ENCODE measurements around the gene FAM131C. TPM values are rescaled to one million over a fixed set of nuclear protein-coding genes. Genes with fewer than 3 reads are reported as not detected.
"Not testable (repeated sequence)": the region's sequence is repeated elsewhere in the genome, so short reads cannot be mapped to it uniquely, and the experiment has no call there.

Gene FAM131C
- total RNA-seq, 2 experiments from 2014 or later = 5.1 to 5.6 TPM

DNA sequence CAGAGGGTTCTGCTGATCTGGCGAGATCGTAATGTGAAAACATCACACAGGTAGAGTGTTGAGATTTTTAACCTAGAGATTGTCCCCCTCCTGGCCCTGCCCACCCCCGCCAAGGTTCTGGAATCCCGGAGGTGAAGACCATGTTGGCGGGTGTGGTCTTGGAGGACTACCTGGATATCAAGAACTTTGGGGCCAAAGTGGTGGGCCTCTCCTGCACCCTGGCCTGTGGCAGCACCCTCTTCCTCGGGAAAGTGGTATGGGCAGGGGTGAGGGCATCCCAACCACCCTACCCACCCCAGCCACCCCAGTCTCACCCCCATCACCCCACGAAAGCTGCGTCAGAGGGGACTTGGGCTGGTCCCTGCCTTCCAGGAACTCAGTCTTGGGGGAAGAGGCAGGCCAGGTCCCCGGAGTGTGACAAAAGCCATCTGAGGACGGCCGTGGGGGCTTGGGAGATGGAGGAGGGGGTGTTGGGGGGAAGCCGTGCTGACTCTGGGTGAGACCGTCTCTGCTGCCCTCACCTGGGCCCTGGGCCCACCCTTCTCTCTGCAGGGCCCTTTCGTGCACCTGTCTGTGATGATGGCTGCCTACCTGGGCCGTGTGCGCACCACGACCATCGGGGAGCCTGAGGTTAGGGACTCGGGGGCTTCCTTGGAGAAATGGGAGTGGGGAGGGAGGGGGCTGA, 25.5 kb downstream of the FAM131C start:
- Mint-ChIP-seq H3K36me3 (ENCODE audit: low read depth) (no peaks in the 10 kb centered on the region), H3K4me3 (no peak overlapping the region), H3K9me3 (no peaks in the 10 kb centered on the region), H3K27ac (no peak overlapping the region), H3K4me1 (no peaks in the 10 kb centered on the region), H3K27me3 (peaks cover 9% of the 10 kb centered on the region)
- DNase-seq = no peak
- CTCF ChIA-PET = interaction anchor here (1.3 kb wide), 1 partner anchor 35 kb away, joined by 4 read pairs; no protein-coding TSS in a partner anchor
- POLR2A ChIA-PET = interaction anchor here (1.2 kb wide), 1 partner anchor 99 kb away, joined by 3 read pairs; no protein-coding TSS in a partner anchor

DNA sequence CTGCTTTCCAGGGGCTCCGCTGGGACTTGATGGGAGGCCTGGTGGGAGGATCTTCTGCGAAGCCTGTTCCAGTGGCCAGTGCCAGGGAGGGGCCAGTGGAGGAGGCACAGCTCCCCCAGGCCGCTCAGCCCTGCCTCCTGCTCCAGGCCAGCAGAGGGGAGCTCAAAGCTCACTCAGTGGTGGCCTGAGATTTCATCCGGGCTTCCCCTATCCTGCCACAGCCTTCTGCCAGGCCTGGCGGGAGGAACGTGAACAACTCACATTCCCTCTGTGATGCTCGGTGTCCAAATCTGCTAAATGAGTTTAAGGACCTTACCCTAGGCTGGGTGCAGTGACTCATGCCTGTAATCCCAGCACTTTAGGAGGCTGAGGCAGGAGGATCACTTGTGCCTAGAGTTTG, 26.6 kb downstream of the FAM131C start:
- Mint-ChIP-seq H3K27me3 (peaks cover 9% of the 10 kb centered on the region), H3K4me3 (no peak overlapping the region), H3K9me3 (no peaks in the 10 kb centered on the region), H3K36me3 (ENCODE audit: low read depth) (no peaks in the 10 kb centered on the region), H3K4me1 (no peaks in the 10 kb centered on the region), H3K27ac (no peak overlapping the region)
- no peak for DNase-seq
- POLR2A ChIA-PET = interaction anchor here (1.2 kb wide), 1 partner anchor 98 kb away, joined by 3 read pairs; no protein-coding TSS in a partner anchor
- CTCF ChIA-PET = interaction anchor here (1.3 kb wide), 1 partner anchor 36 kb away, joined by 4 read pairs; no protein-coding TSS in a partner anchor

DNA sequence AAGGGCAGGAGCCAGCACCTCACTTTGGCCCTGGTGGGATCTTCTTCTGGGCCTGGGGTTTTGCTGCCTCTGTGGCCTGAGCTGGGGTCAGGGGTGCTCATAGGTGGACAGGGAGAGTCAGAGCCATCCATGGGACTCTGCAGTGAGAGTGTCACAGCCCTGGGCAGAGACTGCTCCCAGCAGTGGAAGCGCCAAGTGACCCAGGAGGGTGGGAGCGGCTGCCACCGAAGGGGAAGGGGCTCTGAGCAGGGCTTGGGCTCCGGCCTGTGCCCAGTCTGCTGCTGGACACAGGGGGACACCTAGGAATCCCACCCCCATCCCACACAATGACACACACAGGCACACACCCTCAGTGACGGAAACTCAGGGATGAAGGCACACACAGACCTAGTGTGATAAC, 29.5 kb downstream of the FAM131C start:
- H3K9me3 Mint-ChIP-seq = no peaks in the 10 kb centered on the region
- CTCF ChIA-PET = interaction anchor here (1.4 kb wide), 1 partner anchor 229 kb away, joined by 4 read pairs; no protein-coding TSS in a partner anchor
- H3K27me3 Mint-ChIP-seq = peaks cover 13% of the 10 kb centered on the region
- H3K27ac Mint-ChIP-seq = no peak overlapping the region
- POLR2A ChIA-PET = interaction anchor here (0.6 kb wide), 1 partner anchor 515 kb away, joined by 4 read pairs; no protein-coding TSS in a partner anchor
- H3K36me3 Mint-ChIP-seq (ENCODE audit: low read depth) = no peaks in the 10 kb centered on the region
- H3K4me3 Mint-ChIP-seq = no peak overlapping the region
- H3K4me1 Mint-ChIP-seq = no peaks in the 10 kb centered on the region
- no peak for DNase-seq

DNA sequence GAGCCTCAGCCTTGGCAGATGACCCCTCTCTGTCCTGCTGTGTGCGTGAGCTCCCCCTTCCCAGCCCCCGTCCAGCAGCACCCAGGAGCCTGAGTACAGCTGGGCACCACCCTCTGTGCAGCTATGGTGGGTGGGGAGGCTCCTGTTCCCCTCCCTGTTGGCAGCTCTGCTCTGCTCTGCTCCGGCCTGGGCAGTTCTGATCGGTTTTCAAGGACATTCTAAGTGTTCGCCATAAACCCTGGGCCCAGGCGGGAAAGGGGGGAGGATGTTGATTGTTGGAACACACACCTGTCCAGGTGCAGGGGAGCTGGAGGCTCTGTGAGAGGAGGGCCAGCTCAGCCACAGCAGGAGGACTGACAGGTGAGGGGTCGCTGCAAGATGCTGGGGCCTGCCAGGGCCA, 29.9 kb downstream of the FAM131C start, which contains the start of gene CLCNKB:
Gene CLCNKB, plus strand, starts transcription at position 262 of the 400 bp plus-strand sequence. CDS start 711 bp downstream, outside the sequence.
- H3K27me3 Mint-ChIP-seq = peaks cover 13% of the 10 kb centered on the region
- no peaks in the 10 kb centered on the region for H3K36me3 Mint-ChIP-seq (ENCODE audit: low read depth)
- no peak within 1 kb of the TSS for H3K4me3 Mint-ChIP-seq
- ChIA-PET CTCF (interaction anchor here (1.1 to 1.4 kb wide), 2 partner anchors 33 to 228 kb away, joined by 3 to 4 read pairs; no protein-coding TSS in a partner anchor), POLR2A (interaction anchor here (0.6 kb wide), 1 partner anchor 515 kb away, joined by 4 read pairs; no protein-coding TSS in a partner anchor)
- no peak within 1 kb of the TSS for H3K27ac Mint-ChIP-seq
- no peaks in the 10 kb centered on the region for H3K9me3 Mint-ChIP-seq
- DNase-seq = no peak
- H3K4me1 Mint-ChIP-seq = no peaks in the 10 kb centered on the region

DNA sequence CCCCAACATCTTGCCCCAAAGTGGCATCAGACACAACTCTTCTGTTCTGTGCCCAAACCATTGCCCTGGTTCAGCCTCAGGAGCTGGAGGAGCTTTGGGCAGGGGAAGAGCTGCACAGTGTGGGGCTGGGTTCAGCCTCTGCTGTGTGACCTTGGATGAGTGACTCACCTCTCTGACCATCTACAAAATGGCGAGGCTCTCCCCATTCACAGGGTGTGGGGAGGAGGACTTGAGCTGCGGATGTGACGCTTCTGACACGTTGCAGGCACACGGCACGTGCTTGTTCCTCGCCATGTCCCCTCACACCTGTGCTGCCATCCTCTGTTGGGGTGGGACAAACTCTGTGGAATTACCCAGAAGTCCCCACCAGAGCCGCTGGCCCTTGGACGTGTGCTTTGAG, 30.8 kb downstream of the FAM131C start:
- CTCF ChIA-PET = interaction anchor here (1.1 kb wide), 1 partner anchor 33 kb away, joined by 3 read pairs; no protein-coding TSS in a partner anchor
- POLR2A ChIA-PET; H3K4me1 Mint-ChIP-seq; H3K9me3 Mint-ChIP-seq; H3K4me3 Mint-ChIP-seq; DNase-seq; H3K36me3 Mint-ChIP-seq (ENCODE audit: low read depth); H3K27ac Mint-ChIP-seq: not testable (repeated sequence)
- peaks cover 13% of the 10 kb centered on the region for H3K27me3 Mint-ChIP-seq

DNA sequence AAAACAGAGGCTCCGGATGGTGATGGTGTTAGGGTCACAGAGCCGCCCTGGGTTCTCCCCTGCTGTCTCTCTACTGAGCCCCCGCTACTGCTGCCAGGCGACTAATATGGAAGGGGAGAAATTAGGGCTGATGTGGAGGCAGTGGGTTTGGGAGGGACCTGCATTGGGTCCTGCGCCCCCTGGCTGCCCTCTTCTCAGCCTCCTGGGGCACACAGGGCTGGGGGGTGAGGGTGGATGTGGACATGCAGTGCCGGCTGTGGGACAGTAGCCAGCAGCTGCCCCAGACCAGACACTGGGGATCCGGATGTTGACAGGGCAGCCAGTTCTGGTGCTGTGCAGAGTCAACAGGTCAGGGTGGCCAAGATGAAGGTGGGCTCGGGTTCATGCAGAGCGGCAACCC, 31.4 kb downstream of the FAM131C start:
- Mint-ChIP-seq H3K4me3 (no peak overlapping the region), H3K9me3 (no peaks in the 10 kb centered on the region), H3K27ac (no peak overlapping the region), H3K27me3 (peaks cover 9% of the 10 kb centered on the region), H3K36me3 (ENCODE audit: low read depth) (no peaks in the 10 kb centered on the region), H3K4me1 (no peaks in the 10 kb centered on the region)
- ChIA-PET POLR2A (no interaction called here), CTCF (interaction anchor here (1.1 kb wide), 1 partner anchor 30 kb away, joined by 3 read pairs; no protein-coding TSS in a partner anchor)
- no peak for DNase-seq

DNA sequence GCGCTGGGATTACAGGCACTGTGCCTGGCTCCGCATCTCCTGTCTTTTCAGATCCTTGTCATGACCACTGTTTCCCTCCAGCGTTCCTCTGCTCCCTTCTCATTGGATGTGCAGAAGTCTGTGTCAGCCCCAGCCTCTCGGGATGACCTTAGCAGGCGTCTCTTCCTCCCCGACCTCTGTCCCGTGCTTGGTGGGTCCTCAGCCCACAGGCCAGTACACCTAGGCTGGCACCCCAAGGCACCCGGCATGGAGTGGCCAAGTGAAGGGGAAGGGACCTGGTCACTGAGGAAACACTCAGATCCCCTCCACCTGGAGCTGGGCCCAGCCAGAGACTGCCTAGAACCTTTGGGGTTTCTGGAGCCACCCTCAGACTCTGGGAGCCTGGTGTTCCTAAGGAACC, 32.3 kb downstream of the FAM131C start:
- no peak for DNase-seq
- Mint-ChIP-seq H3K9me3 (no peaks in the 10 kb centered on the region), H3K36me3 (ENCODE audit: low read depth) (no peaks in the 10 kb centered on the region), H3K4me1 (no peaks in the 10 kb centered on the region), H3K27ac (no peak overlapping the region), H3K27me3 (peaks cover 9% of the 10 kb centered on the region), H3K4me3 (no peak overlapping the region)
- ChIA-PET CTCF (interaction anchor here (0.6 to 1.1 kb wide), 2 partner anchors 30 to 234 kb away, joined by 3 read pairs; no protein-coding TSS in a partner anchor), POLR2A (no interaction called here)

DNA sequence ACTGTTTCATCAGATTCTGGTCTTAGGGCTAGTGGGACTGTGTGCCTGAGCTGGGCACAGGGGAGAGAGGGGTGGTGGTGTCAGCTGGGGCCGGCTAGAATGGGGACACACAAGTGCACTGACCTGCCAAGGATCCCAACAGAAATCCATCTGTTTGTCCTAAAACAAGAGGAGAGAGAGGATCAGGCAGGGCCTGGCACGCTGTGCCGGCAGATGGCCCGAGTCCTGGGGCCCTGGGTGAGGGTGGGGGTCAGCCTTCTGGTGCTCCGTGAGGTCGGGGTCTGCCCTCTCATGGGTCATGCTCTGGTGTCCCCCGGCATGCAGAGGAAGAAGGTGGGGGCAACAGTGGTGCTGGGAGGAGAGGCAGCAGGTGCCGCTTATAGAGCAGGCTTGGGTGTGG, 33.6 kb downstream of the FAM131C start:
- H3K36me3 Mint-ChIP-seq (ENCODE audit: low read depth); DNase-seq; H3K4me1 Mint-ChIP-seq; H3K9me3 Mint-ChIP-seq; H3K4me3 Mint-ChIP-seq; CTCF ChIA-PET; H3K27ac Mint-ChIP-seq; H3K27me3 Mint-ChIP-seq: not testable (repeated sequence)
- POLR2A ChIA-PET = interaction anchor here (1.4 kb wide), 1 partner anchor 23 kb away, joined by 3 read pairs; no protein-coding TSS in a partner anchor

DNA sequence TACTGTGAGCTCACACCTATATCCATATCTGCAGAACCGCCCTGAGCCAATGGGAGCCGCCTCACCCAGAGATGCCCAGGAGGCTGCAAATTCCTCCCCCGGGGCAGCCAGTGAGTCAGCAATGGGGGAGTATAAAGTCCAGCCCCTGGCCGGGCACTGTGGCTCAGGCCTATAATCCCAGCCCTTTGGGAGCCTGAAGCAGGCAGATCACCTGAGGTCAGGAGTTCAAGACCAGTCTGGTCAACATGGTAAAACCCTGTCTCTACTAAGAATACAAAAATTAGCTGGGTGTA, 34.9 kb downstream of the FAM131C start:
- Mint-ChIP-seq H3K36me3 (ENCODE audit: low read depth) (no peaks in the 10 kb centered on the region), H3K4me1 (no peaks in the 10 kb centered on the region), H3K9me3 (no peaks in the 10 kb centered on the region), H3K27ac (no peak overlapping the region), H3K4me3 (no peak overlapping the region), H3K27me3 (peaks cover 9% of the 10 kb centered on the region)
- no peak for DNase-seq
- POLR2A ChIA-PET = no interaction called here
- CTCF ChIA-PET = interaction anchor here (1.2 kb wide), 1 partner anchor 19 kb away, joined by 4 read pairs; no protein-coding TSS in a partner anchor

DNA sequence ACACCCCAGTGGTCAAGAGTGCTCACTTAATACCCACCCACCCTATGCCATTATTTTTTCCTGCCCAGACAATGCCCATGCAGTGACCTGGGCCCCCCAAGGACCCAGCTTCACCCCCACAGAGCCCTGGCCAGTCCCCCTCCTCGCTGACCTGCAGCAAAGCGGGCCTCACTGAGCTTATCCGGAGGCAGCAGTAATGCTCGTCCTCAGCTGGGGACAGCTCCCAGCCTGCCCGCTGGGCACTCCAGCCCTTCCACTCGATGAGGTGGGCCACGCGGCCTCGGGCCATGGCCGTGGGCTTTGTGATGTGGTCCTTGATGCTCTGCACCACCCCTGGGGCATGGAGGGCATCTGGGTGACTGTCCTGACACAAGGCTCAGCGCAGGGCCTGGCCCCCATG, 37.0 kb downstream of the FAM131C start:
- H3K4me1 Mint-ChIP-seq; H3K9me3 Mint-ChIP-seq; DNase-seq; H3K4me3 Mint-ChIP-seq; CTCF ChIA-PET; H3K27ac Mint-ChIP-seq; H3K27me3 Mint-ChIP-seq; H3K36me3 Mint-ChIP-seq (ENCODE audit: low read depth): not testable (repeated sequence)
- POLR2A ChIA-PET = interaction anchor here (1.4 kb wide), 1 partner anchor 23 kb away, joined by 3 read pairs; no protein-coding TSS in a partner anchor

DNA sequence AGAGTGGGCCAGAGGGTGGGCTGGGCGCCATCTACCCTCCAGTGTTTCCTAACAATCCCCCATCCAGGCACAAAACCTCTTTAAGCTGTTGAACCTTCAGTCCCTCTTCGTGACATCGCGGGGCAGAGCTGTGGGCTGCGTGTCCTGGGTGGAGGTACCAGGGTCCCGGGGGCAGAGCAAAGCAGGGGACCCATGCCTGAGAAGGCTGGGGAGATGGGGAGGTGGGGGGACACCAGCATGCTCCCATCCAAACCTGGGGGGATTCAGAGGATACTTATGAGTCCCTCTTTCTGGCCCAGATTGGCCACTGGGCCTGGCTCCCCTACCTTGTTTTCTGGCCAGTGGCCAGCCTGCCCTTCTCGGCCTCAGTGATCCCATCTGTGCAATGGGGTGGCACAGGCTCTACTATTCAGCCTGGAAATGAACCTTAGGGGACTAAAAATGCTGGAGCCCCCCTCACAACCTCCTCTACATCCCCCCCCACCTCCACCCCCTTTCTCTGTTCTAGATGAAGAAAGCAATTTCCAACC, 40.3 kb downstream of the FAM131C start:
- H3K4me3 Mint-ChIP-seq; POLR2A ChIA-PET; H3K4me1 Mint-ChIP-seq; H3K9me3 Mint-ChIP-seq; H3K36me3 Mint-ChIP-seq (ENCODE audit: low read depth); H3K27me3 Mint-ChIP-seq; DNase-seq; H3K27ac Mint-ChIP-seq: not testable (repeated sequence)
- CTCF ChIA-PET = interaction anchor here (0.9 kb wide), 1 partner anchor 24 kb away, joined by 4 read pairs; no protein-coding TSS in a partner anchor

DNA sequence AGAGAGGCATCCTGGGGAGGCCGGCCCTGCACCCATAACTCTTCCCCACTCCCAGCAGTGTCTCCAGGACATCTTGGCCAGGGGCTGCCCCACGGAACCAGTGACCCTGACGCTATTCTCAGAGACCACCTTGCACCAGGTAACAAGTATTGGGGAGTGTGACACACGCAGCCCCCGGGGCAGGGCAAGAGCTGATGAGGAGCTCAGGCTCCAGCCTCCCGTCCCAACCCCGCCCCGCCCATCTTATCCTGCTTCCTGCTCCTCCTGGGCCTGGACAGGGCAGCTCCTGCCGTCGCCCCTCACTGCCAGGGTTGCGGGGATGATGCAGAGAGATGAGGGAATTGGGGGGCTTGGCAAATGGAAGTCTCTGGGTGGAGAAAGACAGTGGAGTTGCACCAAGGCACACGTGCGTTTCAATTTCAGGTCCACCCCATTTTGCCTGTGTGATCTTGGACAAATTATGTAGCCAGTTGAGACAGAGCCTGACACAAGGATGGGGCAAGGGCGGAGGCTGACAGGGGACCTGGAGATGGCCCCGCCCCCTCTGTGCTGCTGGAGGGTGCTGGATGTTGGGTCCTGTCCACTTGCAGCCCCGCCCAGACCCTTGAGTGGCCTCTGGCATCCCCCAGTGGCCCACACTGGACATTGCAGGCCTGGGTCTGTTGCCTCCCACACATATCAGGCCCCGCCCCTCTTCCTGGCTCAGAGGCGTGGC, 40.9 kb downstream of the FAM131C start:
- ChIA-PET POLR2A (no interaction called here), CTCF (interaction anchor here (0.9 kb wide), 1 partner anchor 25 kb away, joined by 4 read pairs; no protein-coding TSS in a partner anchor)
- no peaks in the 10 kb centered on the region for H3K9me3 Mint-ChIP-seq

DNA sequence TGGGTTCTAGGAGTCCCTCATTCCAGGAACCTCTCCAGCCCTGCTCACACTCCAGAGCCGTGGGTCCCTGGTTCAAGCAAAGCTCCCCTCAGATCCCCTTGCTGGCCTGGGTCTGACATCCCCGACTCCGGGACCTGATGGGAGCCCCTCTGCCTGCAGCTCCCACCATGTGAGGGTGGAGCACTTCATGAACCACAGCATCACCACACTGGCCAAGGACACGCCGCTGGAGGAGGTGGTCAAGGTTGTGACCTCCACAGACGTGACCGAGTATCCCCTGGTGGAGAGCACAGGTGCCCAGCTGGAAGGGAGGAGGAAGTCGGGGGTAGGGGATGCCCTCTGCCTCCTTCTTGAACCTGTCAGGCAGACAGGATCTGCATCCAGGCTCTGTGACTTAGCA, 41.9 kb downstream of the FAM131C start:
- ChIA-PET POLR2A (no interaction called here), CTCF (interaction anchor here (1.6 kb wide), 1 partner anchor 239 kb away, joined by 4 read pairs; no protein-coding TSS in a partner anchor)
- DNase-seq = no peak
- Mint-ChIP-seq H3K4me3 (no peak overlapping the region), H3K27ac (no peak overlapping the region), H3K27me3 (no peaks in the 10 kb centered on the region), H3K9me3 (no peaks in the 10 kb centered on the region), H3K4me1 (no peaks in the 10 kb centered on the region), H3K36me3 (ENCODE audit: low read depth) (no peaks in the 10 kb centered on the region)

More for the DNA sequence above, 40.9 kb downstream of the FAM131C start:
- Mint-ChIP-seq H3K27me3 (peaks cover 2% of the 10 kb centered on the region), H3K27ac (no peak overlapping the region), H3K4me3 (no peak overlapping the region), H3K36me3 (ENCODE audit: low read depth) (no peaks in the 10 kb centered on the region), H3K4me1 (no peaks in the 10 kb centered on the region)
- peak; percentile 64 for DNase-seq

Measured in activated CD4-positive, alpha-beta memory T cell treated with anti-CD3 and anti-CD28 coated beads, Interleukin-2, amount 10 ng/mL, durations not matched to agents 7 days and 5 days (primary cell).